Smooth muscle cell (in vitro differentiated cells): Measurements from ENCODE around the gene FRS2. TPM values are rescaled to one million over a fixed set of nuclear protein-coding genes. Genes with fewer than 3 reads are reported as not detected.

Source experiments
- DNase-seq: peaks from one replicate; lab custom pipeline; 2025; ENCODE audit not compliant: unreplicated experiment; lab: John Stamatoyannopoulos, UW
- H2AFZ ChIP-seq: fragments of 200-600 bp; sonication (generic); 2 replicates; pipeline ENCODE4 v1.6.0; 2016; ENCODE audit warnings: antibody characterized with exemption, low read depth, mild to moderate bottlenecking
- H3F3A ChIP-seq: fragments of 200-600 bp; sonication (generic); 2 replicates; pipeline ENCODE4 v1.6.0; 2017; ENCODE audit warnings: antibody characterized with exemption, low read depth
- H3K27ac ChIP-seq: fragments of 200-600 bp; sonication (generic); 2 replicates; pipeline ENCODE4 v1.5.1; 2016; ENCODE audit warnings: low read depth, mild to moderate bottlenecking
- H3K27me3 ChIP-seq: fragments of 200-600 bp; sonication (generic); 2 replicates; pipeline ENCODE4 v1.6.1; 2016; ENCODE audit warnings: low read depth, mild to moderate bottlenecking
- H3K36me3 ChIP-seq: fragments of 200-600 bp; sonication (generic); 2 replicates; pipeline ENCODE4 v1.5.1; 2016; ENCODE audit warnings: low read depth
- H3K4me1 ChIP-seq: fragments of 200-600 bp; sonication (generic); 2 replicates; pipeline ENCODE4 v1.5.1; 2016; ENCODE audit warnings: low read depth
- H3K4me2 ChIP-seq: fragments of 200-600 bp; sonication (generic); 2 replicates; pipeline ENCODE4 v1.6.0; 2016; ENCODE audit warnings: mild to moderate bottlenecking
- H3K4me3 ChIP-seq: fragments of 200-600 bp; sonication (generic); 2 replicates; pipeline ENCODE4 v1.5.1; 2016; ENCODE audit warnings: mild to moderate bottlenecking
- H3K79me2 ChIP-seq: fragments of 200-600 bp; sonication (generic); 2 replicates; pipeline ENCODE4 v1.6.0; 2016; ENCODE audit warnings: low read depth, mild to moderate bottlenecking
- H3K9ac ChIP-seq: fragments of 200-600 bp; sonication (generic); 2 replicates; pipeline ENCODE4 v1.6.0; 2016; ENCODE audit warnings: low read depth
- H3K9me3 ChIP-seq: fragments of 200-600 bp; sonication (generic); replicated peaks from 2 replicates; pipeline ENCODE4 v1.5.1; 2016; ENCODE audit warnings: low read depth
- H4K20me1 ChIP-seq: fragments of 200-600 bp; sonication (generic); 2 replicates; pipeline ENCODE4 v1.6.0; 2016; ENCODE audit warnings: low read depth
- CTCF ChIP-seq: fragments of 200-600 bp; sonication (generic); IDR thresholded peaks from 2 replicates; pipeline ENCODE4 v1.5.1; 2017; ENCODE audit warnings: borderline replicate concordance, mild to moderate bottlenecking, antibody characterized with exemption; ENCODE audit not compliant: insufficient read depth, poor library complexity, severe bottlenecking
- WGBS: methylation state at CpG from one replicate; pipeline ENCODE4 v1.1.7; 2016; ENCODE audit warnings: low lambda C conversion rate; 5-methylcytosine and 5-hydroxymethylcytosine counted together
- polyA plus RNA-seq: library from polyadenylated mRNA; unstranded; fragments of >200 nt; fragmentation: Nextera tagmentation; extraction: Ambion mirVana; gene quantifications from 2 replicates; pipeline ENCODE4 v1.2.1, GENCODE V29; 2016
- total RNA-seq: library from RNA; depleted of rRNA; stranded (reverse); fragments of >200 nt; gene quantifications from 2 replicates; pipeline ENCODE4 v1.2.3, GENCODE V29; 2014

The FRS2 gene
- total and polyA plus RNA-seq, 2 experiments from 2014 or later, result 23.8 to 90.2 TPM

GRCh38 chr12:69514845-69515244 lies 44.7 kb downstream of the FRS2 start:
- H2AFZ ChIP-seq, result no peak overlapping the region
- no peak for TF ChIP-seq CTCF
- peak overlapping the region; percentile 59 for H3K27ac ChIP-seq
- H3K4me2 ChIP-seq, result peak overlapping the region; percentile 56
- no peaks in the 10 kb centered on the region for H3K27me3 ChIP-seq
- peaks cover 77% of the 10 kb centered on the region for H4K20me1 ChIP-seq
- peaks cover 49% of the 10 kb centered on the region for H3K4me1 ChIP-seq
- no peak overlapping the region for H3K9ac ChIP-seq
- no peak for DNase-seq
- H3K4me3 ChIP-seq, result no peak overlapping the region
- H3K36me3 ChIP-seq, result no peaks in the 10 kb centered on the region
- no peaks in the 10 kb centered on the region for H3F3A ChIP-seq
- peaks cover 100% of the 10 kb centered on the region for H3K79me2 ChIP-seq
- no peaks in the 10 kb centered on the region for H3K9me3 ChIP-seq

DNA sequence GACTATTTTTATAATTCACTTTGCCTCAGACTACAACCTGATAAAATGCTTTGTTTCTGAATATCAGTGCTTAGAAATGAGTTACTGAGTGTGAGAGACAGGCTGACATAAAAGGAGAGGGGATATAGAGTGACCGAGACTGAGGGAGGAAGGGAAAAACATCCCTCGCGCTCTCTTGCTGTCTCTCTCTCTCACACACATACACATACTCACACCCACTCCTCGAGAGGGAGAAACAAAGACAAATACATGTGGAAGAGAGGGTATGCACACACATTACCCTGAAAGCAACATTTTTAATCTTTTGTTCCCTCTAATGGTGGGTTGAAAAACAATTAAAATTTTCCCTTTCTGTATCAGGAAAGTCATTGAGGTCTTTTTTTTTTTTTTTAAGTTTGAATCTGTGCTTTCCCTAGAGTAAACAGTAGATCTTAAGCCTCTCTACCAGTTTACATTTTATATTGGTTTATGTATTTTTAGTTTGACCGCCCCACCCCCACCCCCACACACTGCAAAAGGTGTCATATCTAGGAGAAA lies 45.3 kb downstream of the FRS2 start:
- no peak for TF ChIP-seq CTCF
- WGBS, result 18% methylated on average over 5 of the region's 5 CpGs
- DNase-seq, result no peak
- Histone ChIP-seq H3K27ac (peak overlapping the region; percentile 59), H3K36me3 (no peaks in the 10 kb centered on the region), H4K20me1 (peaks cover 78% of the 10 kb centered on the region), H3K9me3 (no peaks in the 10 kb centered on the region), H3K27me3 (no peaks in the 10 kb centered on the region), H3K4me1 (peaks cover 42% of the 10 kb centered on the region), H3K79me2 (peaks cover 100% of the 10 kb centered on the region), H3K4me3 (peak overlapping the region; percentile 2), H3K4me2 (peak overlapping the region; percentile 56), H3K9ac (peak overlapping the region; percentile 26), H2AFZ (no peak overlapping the region), H3F3A (no peaks in the 10 kb centered on the region)

DNA sequence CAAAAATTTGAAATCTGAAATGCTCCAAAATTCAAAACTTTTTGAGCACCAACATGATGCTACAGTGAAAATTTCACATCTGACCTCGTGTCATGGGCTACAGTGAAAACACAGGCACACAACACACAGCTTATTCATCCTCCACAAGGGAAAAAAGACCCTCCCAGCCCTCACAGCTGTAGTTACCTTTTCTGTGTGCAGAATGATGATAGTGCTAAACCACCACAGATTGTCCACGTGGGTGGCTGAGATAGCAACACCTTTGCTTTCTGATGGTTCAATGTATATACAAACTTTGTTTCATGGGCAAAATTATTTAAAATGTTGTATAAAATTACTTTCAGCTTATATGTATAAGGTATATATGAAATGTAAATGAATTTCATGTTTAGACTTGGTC lies 46.8 kb downstream of the FRS2 start:
- no peak overlapping the region for H3K9ac ChIP-seq
- WGBS, result 92% methylated on average over 2 of the region's 2 CpGs
- no peaks in the 10 kb centered on the region for H3K27me3 ChIP-seq
- H4K20me1 ChIP-seq, result peaks cover 68% of the 10 kb centered on the region
- no peak overlapping the region for H3K27ac ChIP-seq
- H3K36me3 ChIP-seq, result no peaks in the 10 kb centered on the region
- peaks cover 28% of the 10 kb centered on the region for H3K4me1 ChIP-seq
- no peak for DNase-seq
- no peak overlapping the region for H3K4me2 ChIP-seq
- no peak for TF ChIP-seq CTCF
- peaks cover 100% of the 10 kb centered on the region for H3K79me2 ChIP-seq
- no peak overlapping the region for H3K4me3 ChIP-seq
- no peaks in the 10 kb centered on the region for H3F3A ChIP-seq
- no peaks in the 10 kb centered on the region for H3K9me3 ChIP-seq
- no peak overlapping the region for H2AFZ ChIP-seq

- peaks cover 100% of the 10 kb centered on the region for H3K79me2 ChIP-seq
- H4K20me1 ChIP-seq, result peaks cover 63% of the 10 kb centered on the region
- H3K9me3 ChIP-seq, result no peaks in the 10 kb centered on the region
- TF ChIP-seq CTCF, result no peak
- peaks cover 26% of the 10 kb centered on the region for H3K4me1 ChIP-seq
- DNase-seq, result no peak
- no peak overlapping the region for H3K4me2 ChIP-seq
- no peak overlapping the region for H3K4me3 ChIP-seq
- no peaks in the 10 kb centered on the region for H3F3A ChIP-seq
- 97% methylated on average over 2 of the region's 2 CpGs for WGBS
- no peak overlapping the region for H3K27ac ChIP-seq
- H2AFZ ChIP-seq, result no peak overlapping the region
- H3K36me3 ChIP-seq, result no peaks in the 10 kb centered on the region
- no peaks in the 10 kb centered on the region for H3K27me3 ChIP-seq
- no peak overlapping the region for H3K9ac ChIP-seq
Measured at GRCh38 chr12:69517406-69517805, 47.2 kb downstream of the FRS2 start.
